Gastrocnemius medialis (tissue), 4 donors: ENCODE data around the gene SLC35F1. TPM values are rescaled to one million over a fixed set of nuclear protein-coding genes. Genes with fewer than 3 reads are reported as not detected.

Source experiments
- ATAC-seq, 2 donors: fragments of 150-250 bp; one replicate each; pipeline ENCODE4 v1.9.1; 2016
- DNase-seq, 2 donors: peaks; one replicate each; pipeline ENCODE4 v3.0.0-alpha.2; 2019
- H3K27ac ChIP-seq, 4 donors: fragments of 200-600 bp; sonication (generic); 1 replicate in 1 of 4; 2 replicates in 3 of 4; pipeline ENCODE4 v1.5.1; 2016 to 2018; ENCODE audit warnings: mild to moderate bottlenecking in 2 of 4, moderate library complexity in 1 of 4
- H3K27me3 ChIP-seq, 3 donors: fragments of 200-600 bp; sonication (generic) in 2 of 3; 1 replicate in 1 of 3; 2 replicates in 2 of 3; pipeline versions ENCODE4 v1.5.1 to v1.6.0; 2016 to 2019; ENCODE audit warnings: mild to moderate bottlenecking in 1 of 3, moderate library complexity in 1 of 3
- H3K36me3 ChIP-seq, 2 donors: fragments of 200-600 bp; sonication (generic) in 1 of 2; one replicate each; pipeline ENCODE4 v1.5.1; 2017 to 2018
- H3K4me1 ChIP-seq, 2 donors: fragments of 200-600 bp; sonication (generic) in 1 of 2; one replicate each; pipeline ENCODE4 v1.5.1; 2016 to 2017; ENCODE audit warnings: mild to moderate bottlenecking in 2 of 2
- H3K4me3 ChIP-seq, 4 donors: fragments of 200-600 bp; sonication (generic) in 3 of 4; 1 replicate in 1 of 4; 2 replicates in 3 of 4; pipeline ENCODE4 v1.5.1; 2016 to 2019; ENCODE audit warnings: mild to moderate bottlenecking in 2 of 4
- H3K9me3 ChIP-seq, 3 donors: fragments of 200-600 bp; sonication (generic) in 2 of 3; 1 replicate in 1 of 3; 2 replicates in 2 of 3; pipeline ENCODE4 v1.5.1; 2016 to 2019
- POLR2A ChIP-seq, 2 donors: fragments of 450-650 bp; IDR thresholded peaks; one replicate each; pipeline ENCODE4 v1.6.1; 2017; ENCODE audit warnings: antibody characterized with exemption in 2 of 2, mild to moderate bottlenecking in 2 of 2, moderate library complexity in 2 of 2
- in situ Hi-C, 4 donors: fragments of 200-750 bp; cut with MboI; loops; one replicate each; pipeline versions ENCODE4 v1.15.0 to v1.8.0; 2017; ENCODE audit warnings: low sequenced_read_pairs in 4 of 4
- intact Hi-C: fragments of 100-400 bp; cut with DNase I; formaldehyde crosslinking; loops from one replicate; pipeline ENCODE4 v1.15.1; 2023; ENCODE audit warnings: low total_unique reads
- total RNA-seq, 4 donors: library from RNA; depleted of rRNA; stranded (reverse); fragments of >200 nt; gene quantifications; one replicate each; pipeline versions ENCODE4 v1.1.0 to v1.2.3, GENCODE V29; 2016
- TF ChIP-seq, protein P1 (sequence below), 5 experiments: fragments of 450-650 bp in 3 of 5; fragments of 200-600 bp in 2 of 5; sonication (generic) in 2 of 5; IDR thresholded peaks in 4 of 5; conservative IDR thresholded peaks in 1 of 5; 1 replicate in 4 of 5; 2 replicates in 1 of 5; pipeline ENCODE4 v1.5.1; 2016 to 2019; ENCODE audit warnings: antibody characterized with exemption in 5 of 5, mild to moderate bottlenecking in 3 of 5, moderate library complexity in 3 of 5

Gene SLC35F1
- total RNA-seq, 4 donors from 2014 or later = 0.13 to 0.29 TPM; not detected in 2

DNA sequence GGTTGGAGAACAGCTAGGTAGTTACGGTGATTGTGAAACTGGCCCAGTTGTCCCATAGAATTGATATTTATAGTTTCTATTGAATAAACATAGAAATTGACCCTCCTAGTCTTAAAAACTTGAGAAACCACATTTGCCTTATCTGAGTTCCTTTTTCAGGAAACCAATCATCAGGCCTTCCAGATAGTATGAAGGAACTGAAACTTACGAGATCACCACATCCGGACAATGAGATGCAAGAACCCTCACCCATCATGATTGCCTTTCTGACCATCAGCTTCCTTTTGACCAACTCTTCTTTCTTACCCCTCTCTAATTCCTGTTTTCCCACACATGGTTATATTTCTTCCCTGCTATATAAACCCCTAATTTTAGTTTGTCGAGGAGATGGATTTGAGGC lies 21.8 kb downstream of the SLC35F1 start:
- no peaks in the 10 kb centered on the region for H3K36me3 ChIP-seq
- no peaks in the 10 kb centered on the region for H3K27me3 ChIP-seq
- H3K27ac ChIP-seq = no peak overlapping the region
- no peak overlapping the region for H3K4me3 ChIP-seq
- H3K4me1 ChIP-seq = no peaks in the 10 kb centered on the region
- ATAC-seq (no peak), DNase-seq (no peak)
- intact Hi-C loops (no loop called here), in situ Hi-C loops (no loop called here)
- TF ChIP-seq, protein P1, sequence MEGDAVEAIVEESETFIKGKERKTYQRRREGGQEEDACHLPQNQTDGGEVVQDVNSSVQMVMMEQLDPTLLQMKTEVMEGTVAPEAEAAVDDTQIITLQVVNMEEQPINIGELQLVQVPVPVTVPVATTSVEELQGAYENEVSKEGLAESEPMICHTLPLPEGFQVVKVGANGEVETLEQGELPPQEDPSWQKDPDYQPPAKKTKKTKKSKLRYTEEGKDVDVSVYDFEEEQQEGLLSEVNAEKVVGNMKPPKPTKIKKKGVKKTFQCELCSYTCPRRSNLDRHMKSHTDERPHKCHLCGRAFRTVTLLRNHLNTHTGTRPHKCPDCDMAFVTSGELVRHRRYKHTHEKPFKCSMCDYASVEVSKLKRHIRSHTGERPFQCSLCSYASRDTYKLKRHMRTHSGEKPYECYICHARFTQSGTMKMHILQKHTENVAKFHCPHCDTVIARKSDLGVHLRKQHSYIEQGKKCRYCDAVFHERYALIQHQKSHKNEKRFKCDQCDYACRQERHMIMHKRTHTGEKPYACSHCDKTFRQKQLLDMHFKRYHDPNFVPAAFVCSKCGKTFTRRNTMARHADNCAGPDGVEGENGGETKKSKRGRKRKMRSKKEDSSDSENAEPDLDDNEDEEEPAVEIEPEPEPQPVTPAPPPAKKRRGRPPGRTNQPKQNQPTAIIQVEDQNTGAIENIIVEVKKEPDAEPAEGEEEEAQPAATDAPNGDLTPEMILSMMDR (IDR thresholded peaks at IDR 0.05 in 4 of 5, conservative IDR thresholded peaks at IDR 0.05 in 1 of 5) = no peak
- no peak for TF ChIP-seq POLR2A (IDR thresholded peaks at IDR 0.05)
- peaks cover 0 to 6% (median 0%) of the 10 kb centered on the region in 3 donors for H3K9me3 ChIP-seq

GRCh38 chr6:117929501-117929900 lies 22.4 kb downstream of the SLC35F1 start:
- no peak for DNase-seq
- in situ Hi-C loops (no loop called here), intact Hi-C loops (no loop called here)
- no peak overlapping the region for H3K4me3 ChIP-seq
- TF ChIP-seq, protein P1 (IDR thresholded peaks at IDR 0.05 in 4 of 5, conservative IDR thresholded peaks at IDR 0.05 in 1 of 5) = no peak
- TF ChIP-seq POLR2A (IDR thresholded peaks at IDR 0.05) = no peak
- no peak for ATAC-seq
- H3K27me3 ChIP-seq = no peaks in the 10 kb centered on the region
- no peaks in the 10 kb centered on the region for H3K4me1 ChIP-seq
- no peak overlapping the region for H3K27ac ChIP-seq
- H3K36me3 ChIP-seq = no peaks in the 10 kb centered on the region
- H3K9me3 ChIP-seq = peaks cover 0 to 6% (median 0%) of the 10 kb centered on the region in 3 donors

DNA sequence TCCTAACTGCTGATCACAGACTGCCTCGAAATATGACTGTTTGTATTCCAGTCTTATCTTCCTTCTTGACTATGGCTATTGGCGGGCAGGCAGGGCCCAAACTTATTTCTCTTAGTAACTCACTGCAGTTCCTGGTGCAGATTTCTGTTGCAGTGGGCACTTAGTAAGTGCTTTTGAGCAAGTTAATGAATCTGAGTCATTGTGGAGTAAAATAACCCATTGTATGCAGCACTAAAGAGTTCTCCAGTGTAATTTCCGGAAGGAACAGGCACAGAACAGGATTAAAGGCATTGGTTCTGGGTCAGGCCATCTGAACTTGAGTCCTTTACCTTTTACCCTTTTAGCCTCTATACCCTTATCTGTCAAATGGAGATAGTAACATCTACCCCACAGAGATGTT lies 23.6 kb downstream of the SLC35F1 start:
- no peaks in the 10 kb centered on the region for H3K27me3 ChIP-seq
- peaks cover 0 to 6% (median 0%) of the 10 kb centered on the region in 3 donors for H3K9me3 ChIP-seq
- no peaks in the 10 kb centered on the region for H3K36me3 ChIP-seq
- H3K4me1 ChIP-seq = no peaks in the 10 kb centered on the region
- TF ChIP-seq, protein P1 (IDR thresholded peaks at IDR 0.05 in 4 of 5, conservative IDR thresholded peaks at IDR 0.05 in 1 of 5) = no peak
- TF ChIP-seq POLR2A (IDR thresholded peaks at IDR 0.05) = no peak
- H3K4me3 ChIP-seq = no peak overlapping the region
- H3K27ac ChIP-seq = no peak overlapping the region
- ATAC-seq (no peak), DNase-seq (no peak)
- in situ Hi-C loops = no loop called here
- intact Hi-C loops = no loop called here

GRCh38 chr6:117932001-117932400 lies 24.9 kb downstream of the SLC35F1 start:
- no peaks in the 10 kb centered on the region for H3K36me3 ChIP-seq
- no peak for ATAC-seq
- intact Hi-C loops = no loop called here
- no peak overlapping the region for H3K27ac ChIP-seq
- no peak overlapping the region for H3K4me3 ChIP-seq
- in situ Hi-C loops = no loop called here
- H3K9me3 ChIP-seq = peaks cover 0 to 6% (median 0%) of the 10 kb centered on the region in 3 donors
- DNase-seq = no peak
- TF ChIP-seq POLR2A (IDR thresholded peaks at IDR 0.05) = no peak
- TF ChIP-seq, protein P1 (IDR thresholded peaks at IDR 0.05 in 4 of 5, conservative IDR thresholded peaks at IDR 0.05 in 1 of 5) = no peak
- no peaks in the 10 kb centered on the region for H3K27me3 ChIP-seq
- no peaks in the 10 kb centered on the region for H3K4me1 ChIP-seq

DNA sequence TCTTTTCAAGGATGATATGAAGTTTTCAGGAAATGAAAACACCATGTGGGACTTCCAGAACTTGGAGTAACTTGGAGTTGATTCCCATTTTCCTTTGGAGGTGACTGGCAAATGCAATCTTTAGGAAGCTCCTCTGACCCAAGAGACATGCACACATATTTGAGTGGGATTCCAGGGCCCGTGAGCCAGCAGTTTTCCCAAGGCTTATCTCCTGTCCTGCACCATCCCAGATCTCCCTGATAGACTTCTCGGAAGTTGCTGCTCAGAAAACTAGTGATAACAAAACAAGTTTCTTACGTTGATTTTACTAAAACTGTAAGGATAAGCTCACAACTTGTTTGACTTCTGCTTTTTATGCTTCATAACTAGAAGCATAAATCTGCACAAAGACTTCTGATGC lies 25.6 kb downstream of the SLC35F1 start:
- no peaks in the 10 kb centered on the region for H3K27me3 ChIP-seq
- H3K4me1 ChIP-seq = no peaks in the 10 kb centered on the region
- ATAC-seq = no peak
- H3K36me3 ChIP-seq = no peaks in the 10 kb centered on the region
- in situ Hi-C loops (no loop called here), intact Hi-C loops (no loop called here)
- DNase-seq = no peak
- TF ChIP-seq, protein P1 (IDR thresholded peaks at IDR 0.05 in 4 of 5, conservative IDR thresholded peaks at IDR 0.05 in 1 of 5) = no peak
- TF ChIP-seq POLR2A (IDR thresholded peaks at IDR 0.05) = no peak
- no peak overlapping the region for H3K27ac ChIP-seq
- peaks cover 0 to 6% (median 0%) of the 10 kb centered on the region in 3 donors for H3K9me3 ChIP-seq
- H3K4me3 ChIP-seq = no peak overlapping the region
